Neural cell (in vitro differentiated cells): ENCODE data around the gene OXSR1. TPM values are rescaled to one million over a fixed set of nuclear protein-coding genes. Genes with fewer than 3 reads are reported as not detected.

Experiments
- H2AFZ ChIP-seq: fragments of 200-600, 300-800 bp; sonication (generic), shearing (Covaris generic); 2 replicates; pipeline ENCODE4 v1.6.0; 2014; ENCODE audit warnings: low read depth, mild to moderate bottlenecking, antibody characterized with exemption, low read length, moderate library complexity
- H3F3A ChIP-seq: fragments of 200-600 bp; shearing (Covaris generic); 2 replicates; pipeline ENCODE4 v1.6.1; 2016; ENCODE audit warnings: mild to moderate bottlenecking, moderate library complexity, mixed read lengths, antibody characterized with exemption, low read length; ENCODE audit not compliant: insufficient read depth, poor library complexity, severe bottlenecking
- H3K27ac ChIP-seq: fragments of 200-600, 300-800 bp; sonication (generic), shearing (Covaris generic); 2 replicates; pipeline ENCODE4 v1.5.1; 2014; ENCODE audit warnings: mild to moderate bottlenecking, low read length, moderate library complexity
- H3K27me3 ChIP-seq: fragments of 300-800, 200-600 bp; sonication (generic), shearing (Covaris generic); 2 replicates; pipeline ENCODE4 v1.6.0; 2014; ENCODE audit warnings: mild to moderate bottlenecking, low read depth, low read length, moderate library complexity; ENCODE audit not compliant: insufficient read depth
- H3K36me3 ChIP-seq: fragments of 300-800, 200-600 bp; sonication (generic), shearing (Covaris generic); 2 replicates; pipeline ENCODE4 v1.5.1; 2014; ENCODE audit warnings: mild to moderate bottlenecking, antibody characterized with exemption, low read length, moderate library complexity; ENCODE audit not compliant: insufficient read depth
- H3K4me2 ChIP-seq: fragments of 300-800, 200-600 bp; sonication (generic), shearing (Covaris generic); 2 replicates; pipeline ENCODE4 v1.6.0; 2014; ENCODE audit warnings: mild to moderate bottlenecking, low read length
- H3K4me3 ChIP-seq: fragments of 300-800, 200-600 bp; sonication (generic), shearing (Covaris generic); 2 replicates; pipeline ENCODE4 v1.5.1; 2014; ENCODE audit warnings: mild to moderate bottlenecking, low read length, moderate library complexity
- H3K79me2 ChIP-seq: fragments of 200-600 bp; shearing (Covaris generic); replicated peaks from 2 replicates; pipeline ENCODE4 v1.6.0; 2014; ENCODE audit warnings: mild to moderate bottlenecking, low read length, moderate library complexity; ENCODE audit not compliant: insufficient read depth
- H3K9ac ChIP-seq: fragments of 300-800, 200-600 bp; sonication (generic), shearing (Covaris generic); 2 replicates; pipeline ENCODE4 v1.6.1; 2016; ENCODE audit warnings: mild to moderate bottlenecking, low read length, mixed read lengths
- H3K9me2 ChIP-seq: fragments of 200-600 bp; shearing (Covaris generic); 2 replicates; pipeline ENCODE4 v1.6.1; 2016; ENCODE audit warnings: mild to moderate bottlenecking, low read length, mixed read lengths; ENCODE audit not compliant: insufficient read depth
- H3K9me3 ChIP-seq: fragments of 200-600, 300-800 bp; sonication (generic), shearing (Covaris generic); 2 replicates; pipeline ENCODE4 v1.6.1; 2016; ENCODE audit warnings: mild to moderate bottlenecking, mixed run types, low read length, moderate library complexity, mixed read lengths
- H4K20me1 ChIP-seq: fragments of 200-600 bp; shearing (Covaris generic); 2 replicates; pipeline ENCODE4 v1.6.1; 2016; ENCODE audit warnings: mild to moderate bottlenecking, mixed run types; ENCODE audit not compliant: insufficient read depth
- EP300 ChIP-seq: fragments of 450-650 bp; conservative IDR thresholded peaks from 2 replicates; pipeline ENCODE4 v1.6.1; 2014; ENCODE audit warnings: antibody characterized with exemption, mild to moderate bottlenecking, moderate library complexity; ENCODE audit not compliant: poor library complexity, severe bottlenecking
- EZH2 ChIP-seq: fragments of 200-600, 300-800 bp; shearing (Covaris generic), sonication (generic); IDR thresholded peaks from 2 replicates; pipeline ENCODE4 v1.6.1; 2014; ENCODE audit warnings: antibody characterized with exemption, low read length, borderline replicate concordance, mild to moderate bottlenecking; ENCODE audit not compliant: insufficient read depth, poor library complexity, severe bottlenecking
- MXI1 ChIP-seq: fragments of 450-650 bp; conservative IDR thresholded peaks from 2 replicates; pipeline ENCODE4 v1.6.1; 2014; ENCODE audit warnings: antibody characterized with exemption, mild to moderate bottlenecking; ENCODE audit not compliant: poor library complexity, severe bottlenecking
- POLR2AphosphoS5 ChIP-seq: IDR thresholded peaks from 2 replicates; pipeline ENCODE4 v1.6.1; 2012
- RAD21 ChIP-seq: fragments of 450-650 bp; conservative IDR thresholded peaks from 2 replicates; pipeline ENCODE4 v1.6.1; 2014; ENCODE audit warnings: antibody characterized with exemption, mild to moderate bottlenecking, moderate library complexity
- REST ChIP-seq: IDR thresholded peaks from 2 replicates; pipeline ENCODE4 v1.6.1; 2012; ENCODE audit warnings: borderline replicate concordance
- SMC3 ChIP-seq: fragments of 450-650 bp; conservative IDR thresholded peaks from 2 replicates; pipeline ENCODE4 v1.6.1; 2014; ENCODE audit warnings: antibody characterized with exemption, mild to moderate bottlenecking, moderate library complexity; ENCODE audit not compliant: poor library complexity
- TAF1 ChIP-seq: IDR thresholded peaks from 2 replicates; pipeline ENCODE4 v1.6.1; 2012; ENCODE audit warnings: low read depth
- polyA plus RNA-seq: library from polyadenylated mRNA; depleted of rRNA; stranded (reverse); fragments of >200 nt; gene quantifications from 2 replicates; pipeline ENCODE4 v1.2.3, GENCODE V29; 2014
- TF ChIP-seq, protein P1 (sequence below): fragments of 450-650 bp; IDR thresholded peaks from 2 replicates; pipeline ENCODE4 v1.5.1; 2014; ENCODE audit warnings: antibody characterized with exemption, mild to moderate bottlenecking, moderate library complexity; ENCODE audit not compliant: poor library complexity, severe bottlenecking

The OXSR1 gene
- polyA plus RNA-seq, 1 donor from 2014 or later: 50.8 TPM

- TF ChIP-seq EZH2 (no peak), EP300 (no peak), RAD21 (no peak), SMC3 (no peak), POLR2AphosphoS5 (no peak), REST (no peak), TAF1 (no peak), MXI1 (no peak)
- TF ChIP-seq, protein P1, sequence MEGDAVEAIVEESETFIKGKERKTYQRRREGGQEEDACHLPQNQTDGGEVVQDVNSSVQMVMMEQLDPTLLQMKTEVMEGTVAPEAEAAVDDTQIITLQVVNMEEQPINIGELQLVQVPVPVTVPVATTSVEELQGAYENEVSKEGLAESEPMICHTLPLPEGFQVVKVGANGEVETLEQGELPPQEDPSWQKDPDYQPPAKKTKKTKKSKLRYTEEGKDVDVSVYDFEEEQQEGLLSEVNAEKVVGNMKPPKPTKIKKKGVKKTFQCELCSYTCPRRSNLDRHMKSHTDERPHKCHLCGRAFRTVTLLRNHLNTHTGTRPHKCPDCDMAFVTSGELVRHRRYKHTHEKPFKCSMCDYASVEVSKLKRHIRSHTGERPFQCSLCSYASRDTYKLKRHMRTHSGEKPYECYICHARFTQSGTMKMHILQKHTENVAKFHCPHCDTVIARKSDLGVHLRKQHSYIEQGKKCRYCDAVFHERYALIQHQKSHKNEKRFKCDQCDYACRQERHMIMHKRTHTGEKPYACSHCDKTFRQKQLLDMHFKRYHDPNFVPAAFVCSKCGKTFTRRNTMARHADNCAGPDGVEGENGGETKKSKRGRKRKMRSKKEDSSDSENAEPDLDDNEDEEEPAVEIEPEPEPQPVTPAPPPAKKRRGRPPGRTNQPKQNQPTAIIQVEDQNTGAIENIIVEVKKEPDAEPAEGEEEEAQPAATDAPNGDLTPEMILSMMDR: no peak
- H3K4me3 ChIP-seq: no peak overlapping the region
- no peaks in the 10 kb centered on the region for H3K27me3 ChIP-seq
- no peak overlapping the region for H3K4me2 ChIP-seq
- no peaks in the 10 kb centered on the region for H3K79me2 ChIP-seq
- H3F3A ChIP-seq: no peaks in the 10 kb centered on the region
- H2AFZ ChIP-seq: no peak overlapping the region
- no peak overlapping the region for H3K9ac ChIP-seq
- H3K9me2 ChIP-seq: no peaks in the 10 kb centered on the region
- no peaks in the 10 kb centered on the region for H4K20me1 ChIP-seq
- H3K36me3 ChIP-seq: peaks cover 8% of the 10 kb centered on the region
- H3K9me3 ChIP-seq: no peaks in the 10 kb centered on the region
- no peak overlapping the region for H3K27ac ChIP-seq
These were observed 89.5 kb downstream of the OXSR1 start for GRCh38 chr3:38254872-38255271.

DNA sequence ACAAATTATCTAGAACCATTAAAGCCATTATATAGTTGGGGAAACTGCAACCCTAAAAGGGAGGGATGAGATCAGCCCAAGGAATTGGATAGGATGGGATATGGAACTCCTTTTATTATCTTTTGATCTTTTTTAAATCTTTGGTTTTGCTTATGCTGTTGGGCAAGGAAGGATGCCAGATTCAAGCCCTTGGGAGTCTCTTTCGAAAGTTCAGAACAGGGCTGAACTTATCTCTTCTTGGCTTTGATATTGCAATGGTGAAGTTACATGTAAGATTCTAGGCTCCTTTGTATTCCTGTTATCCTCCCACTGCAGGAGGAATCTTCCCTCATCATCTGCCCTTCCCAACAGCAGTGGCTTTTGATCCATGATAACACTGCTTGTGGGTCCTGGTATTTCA is 90.3 kb downstream of the OXSR1 start:
- Histone ChIP-seq H3K27me3 (no peaks in the 10 kb centered on the region), H3K79me2 (no peaks in the 10 kb centered on the region), H3K27ac (no peak overlapping the region), H3K36me3 (peaks cover 8% of the 10 kb centered on the region), H3K4me3 (no peak overlapping the region), H3K9ac (no peak overlapping the region), H4K20me1 (no peaks in the 10 kb centered on the region), H3K9me2 (no peaks in the 10 kb centered on the region), H2AFZ (no peak overlapping the region), H3K4me2 (no peak overlapping the region), H3F3A (no peaks in the 10 kb centered on the region), H3K9me3 (no peaks in the 10 kb centered on the region)
- TF ChIP-seq MXI1 (no peak), SMC3 (no peak), RAD21 (no peak), TAF1 (no peak), REST (no peak), EZH2 (no peak), POLR2AphosphoS5 (no peak), EP300 (no peak)
- TF ChIP-seq, protein P1: no peak
